ENCODE measurements around the gene GCSH. TPM values are rescaled to one million over a fixed set of nuclear protein-coding genes. Genes with fewer than 3 reads are reported as not detected.

The GCSH gene
- polyA plus RNA-seq, 1 donor (not counting 4 experiments of a cell fraction or from before 2014, with no cell fraction given): 67.7 TPM

- Histone ChIP-seq H4K20me1 (ENCODE audit: control insufficient read depth, extremely low read depth, insufficient read depth, low read length) (no peaks in the 10 kb centered on the region), H3K9ac (ENCODE audit: control insufficient read depth, extremely low read depth, insufficient read depth, low read length) (no peak overlapping the region), H3K36me3 (ENCODE audit: control insufficient read depth in 2 of 2, extremely low read depth in 1 of 2, insufficient read depth in 2 of 2, low read length in 2 of 2) (no peaks in the 10 kb centered on the region), H2AFZ (ENCODE audit: control insufficient read depth, low read length) (no peak overlapping the region), H3K79me2 (ENCODE audit: control insufficient read depth, insufficient read depth, low read length) (no peaks in the 10 kb centered on the region), H3K4me1 (ENCODE audit: control insufficient read depth, extremely low read depth, insufficient read depth, low read length) (no peaks in the 10 kb centered on the region), H3K9me3 (ENCODE audit: control insufficient read depth, low read depth, low read length) (no peaks in the 10 kb centered on the region), H3K27me3 (ENCODE audit: control insufficient read depth, extremely low read depth, insufficient read depth, low read length) (no peaks in the 10 kb centered on the region), H3K27ac (ENCODE audit: control insufficient read depth, insufficient read depth, low read length) (no peak overlapping the region), H3K4me2 (ENCODE audit: control insufficient read depth, extremely low read depth, insufficient read depth, low read depth, low read length) (no peak overlapping the region), H3K4me3 (ENCODE audit: control insufficient read depth in 2 of 3, extremely low read depth in 1 of 3, insufficient read depth in 2 of 3, low read depth in 1 of 3, low read length in 3 of 3) (no peak overlapping the region), H3K9me1 (ENCODE audit: control insufficient read depth, extremely low read depth, insufficient read depth, low read length) (no peaks in the 10 kb centered on the region)
- FAIRE-seq: no peak
- dilution Hi-C loops (cut with MboI; ENCODE audit: extremely low pct_ligation_motif_present, low sequenced_read_pairs): no loop called here
- TF ChIP-seq EZH2 (IDR thresholded peaks at IDR 0.05; ENCODE audit: low read length) (no peak), CTCF (optimal IDR thresholded peaks at IDR 0.05 in 1 of 3, IDR thresholded peaks at IDR 0.05 in 1 of 3, conservative IDR thresholded peaks at IDR 0.05 in 1 of 3; ENCODE audit: extremely low read depth in 1 of 3, insufficient read depth in 2 of 3, low read length in 3 of 3) (no peak)
- DNase-seq (ENCODE audit: low read depth, low spot score): no peak
These were observed 34.9 kb downstream of the GCSH start for GRCh38 chr16:81061307-81061640.

- FAIRE-seq: no peak
- H3K27me3 ChIP-seq (ENCODE audit: control insufficient read depth, extremely low read depth, insufficient read depth, low read length): no peaks in the 10 kb centered on the region
- H3K4me2 ChIP-seq (ENCODE audit: control insufficient read depth, extremely low read depth, insufficient read depth, low read depth, low read length): no peak overlapping the region
- H3K27ac ChIP-seq (ENCODE audit: control insufficient read depth, insufficient read depth, low read length): no peak overlapping the region
- no peaks in the 10 kb centered on the region for H3K36me3 ChIP-seq (ENCODE audit: control insufficient read depth in 2 of 2, extremely low read depth in 1 of 2, insufficient read depth in 2 of 2, low read length in 2 of 2)
- H2AFZ ChIP-seq (ENCODE audit: control insufficient read depth, low read length): no peak overlapping the region
- H3K4me1 ChIP-seq (ENCODE audit: control insufficient read depth, extremely low read depth, insufficient read depth, low read length): no peaks in the 10 kb centered on the region
- no peak for TF ChIP-seq CTCF (optimal IDR thresholded peaks at IDR 0.05 in 1 of 3, IDR thresholded peaks at IDR 0.05 in 1 of 3, conservative IDR thresholded peaks at IDR 0.05 in 1 of 3; ENCODE audit: extremely low read depth in 1 of 3, insufficient read depth in 2 of 3, low read length in 3 of 3)
- TF ChIP-seq EZH2 (IDR thresholded peaks at IDR 0.05; ENCODE audit: low read length): no peak
- dilution Hi-C loops (cut with MboI; ENCODE audit: extremely low pct_ligation_motif_present, low sequenced_read_pairs): no loop called here
- no peak overlapping the region for H3K4me3 ChIP-seq (ENCODE audit: control insufficient read depth in 2 of 3, extremely low read depth in 1 of 3, insufficient read depth in 2 of 3, low read depth in 1 of 3, low read length in 3 of 3)
- H3K9me1 ChIP-seq (ENCODE audit: control insufficient read depth, extremely low read depth, insufficient read depth, low read length): no peaks in the 10 kb centered on the region
- no peak for DNase-seq (ENCODE audit: low read depth, low spot score)
- no peaks in the 10 kb centered on the region for H3K9me3 ChIP-seq (ENCODE audit: control insufficient read depth, low read depth, low read length)
- no peak overlapping the region for H3K9ac ChIP-seq (ENCODE audit: control insufficient read depth, extremely low read depth, insufficient read depth, low read length)
- H3K79me2 ChIP-seq (ENCODE audit: control insufficient read depth, insufficient read depth, low read length): no peaks in the 10 kb centered on the region
- no peaks in the 10 kb centered on the region for H4K20me1 ChIP-seq (ENCODE audit: control insufficient read depth, extremely low read depth, insufficient read depth, low read length)
These were observed 35.5 kb downstream of the GCSH start for GRCh38 chr16:81060576-81061306.
